HepG2 (cell line): ENCODE measurements around the gene ZMIZ1. TPM values are rescaled to one million over a fixed set of nuclear protein-coding genes. Genes with fewer than 3 reads are reported as not detected.

Experiments used
- HDAC6 ChIP-seq: fragments of 200-600 bp; sonication (generic); IDR thresholded peaks from 2 replicates; pipeline ENCODE4 v1.7.0; 2017; ENCODE audit warnings: mild to moderate bottlenecking, antibody characterized with exemption, low read length, low read depth
- IRF9 ChIP-seq: sonication (generic); formaldehyde crosslinking; IDR thresholded peaks from 2 replicates; pipeline ENCODE4 v1.8.0; 2022; ENCODE audit warnings: missing genetic modification reagents, mild to moderate bottlenecking, borderline replicate concordance
- NRL ChIP-seq: sonication (generic); formaldehyde crosslinking; IDR thresholded peaks from 2 replicates; pipeline ENCODE4 v1.5.0; 2020; ENCODE audit warnings: missing genetic modification reagents, mild to moderate bottlenecking, moderate library complexity, borderline replicate concordance
- TARDBP ChIP-seq: sonication (generic); formaldehyde crosslinking; IDR thresholded peaks from 2 replicates; pipeline ENCODE4 v1.8.0; 2022; ENCODE audit warnings: mild to moderate bottlenecking, missing genetic modification reagents
- THAP11 ChIP-seq: IDR thresholded peaks from 2 replicates; pipeline ENCODE4 v1.6.1; 2016; ENCODE audit warnings: missing biosample characterization, missing genetic modification reagents
- ZBTB33 ChIP-seq: sonication (generic); formaldehyde crosslinking; IDR thresholded peaks from 2 replicates; pipeline ENCODE4 v1.4.0; 2020; ENCODE audit warnings: missing genetic modification reagents
- ZBTB7B ChIP-seq: sonication (generic); formaldehyde crosslinking; IDR thresholded peaks from 2 replicates; pipeline ENCODE4 v1.4.0; 2020; ENCODE audit warnings: missing genetic modification reagents
- ZNF746 ChIP-seq: sonication (generic); formaldehyde crosslinking; IDR thresholded peaks from 2 replicates; pipeline ENCODE4 v1.8.0; 2022; ENCODE audit warnings: mild to moderate bottlenecking, missing genetic modification reagents
- ZNF816 ChIP-seq: sonication (generic); formaldehyde crosslinking; IDR thresholded peaks from 2 replicates; pipeline ENCODE4 v1.8.0; 2022; ENCODE audit warnings: missing genetic modification reagents, mild to moderate bottlenecking, borderline replicate concordance
- ZSCAN30 ChIP-seq: sonication (generic); formaldehyde crosslinking; IDR thresholded peaks from 2 replicates; pipeline ENCODE4 v1.5.0; 2020; ENCODE audit warnings: mild to moderate bottlenecking, missing genetic modification reagents
- polyA plus RNA-seq, 8 experiments: library from polyadenylated mRNA; depleted of rRNA in 3 of 8; stranded (reverse) in 7 of 8; unstranded in 1 of 8; fragments of >200 nt; fragmentation: Illumina TruSeq in 4 of 8; extraction: Trizol in 4 of 8; gene quantifications; 2 replicates each; pipeline versions ENCODE4 v1.2.1 to v1.2.3, GENCODE V29; 2011 to 2016; ENCODE audit warnings: low read depth in 4 of 8, missing spikeins in 1 of 8, mixed read lengths in 1 of 8; ENCODE audit not compliant: insufficient read depth in 1 of 8
- total RNA-seq, 5 experiments: library from RNA; depleted of rRNA; stranded (reverse); fragments of >200 nt; fragmentation: Illumina TruSeq; extraction: Trizol; gene quantifications; 2 replicates each; pipeline ENCODE4 v1.2.3, GENCODE V29; 2016; ENCODE audit warnings: low read depth in 1 of 5
- TF ChIP-seq, protein P1 (sequence below), 2 experiments: sonication (generic) in 1 of 2; formaldehyde crosslinking in 1 of 2; IDR thresholded peaks; 2 replicates each; pipeline versions ENCODE4 v1.6.1 to v1.9.0; 2014 to 2022; ENCODE audit warnings: antibody characterized with exemption in 1 of 2, borderline replicate concordance in 1 of 2, inconsistent platforms in 1 of 2, low read depth in 1 of 2, missing genetic modification reagents in 1 of 2
- TF ChIP-seq, protein P2 (sequence below): sonication (generic); formaldehyde crosslinking; IDR thresholded peaks from 2 replicates; pipeline ENCODE4 v1.8.0; 2022; ENCODE audit warnings: missing genetic modification reagents, mild to moderate bottlenecking, moderate library complexity, borderline replicate concordance

ZMIZ1 gene
- total and polyA plus RNA-seq, 2 of the 13 experiments (the other 11 are each of a cell fraction or from before 2014, with no cell fraction given): 5.3 to 10.2 TPM

DNA sequence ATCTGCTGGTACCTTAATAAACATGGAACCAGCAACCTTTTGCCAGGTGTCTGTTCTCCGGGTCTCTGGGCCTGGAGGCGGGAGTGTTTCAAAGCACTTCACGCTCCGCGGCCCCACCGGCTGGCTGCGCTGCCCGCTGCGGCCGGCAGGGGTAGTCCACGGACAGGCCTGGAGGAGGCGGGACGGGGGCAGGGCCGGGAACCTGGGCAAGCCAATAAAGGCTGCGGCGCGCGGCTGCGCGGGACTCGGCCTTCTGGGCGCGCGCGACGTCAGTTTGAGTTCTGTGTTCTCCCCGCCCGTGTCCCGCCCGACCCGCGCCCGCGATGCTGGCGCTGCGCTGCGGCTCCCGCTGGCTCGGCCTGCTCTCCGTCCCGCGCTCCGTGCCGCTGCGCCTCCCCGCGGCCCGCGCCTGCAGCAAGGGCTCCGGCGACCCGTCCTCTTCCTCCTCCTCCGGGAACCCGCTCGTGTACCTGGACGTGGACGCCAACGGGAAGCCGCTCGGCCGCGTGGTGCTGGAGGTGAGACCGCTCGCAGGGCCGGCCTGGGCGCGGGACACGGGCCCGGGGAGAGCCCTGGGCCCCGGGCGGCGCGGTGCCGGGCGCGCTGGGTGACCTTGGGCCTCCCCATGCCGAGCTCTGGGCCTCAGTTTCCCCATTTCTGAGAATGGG is 278.6 kb downstream of the ZMIZ1 start, which contains the start of gene PPIF (continued):
- TF ChIP-seq IRF9: no peak
- TF ChIP-seq ZBTB33 (CRISPR knock-in tag): no peak
- no peak for TF ChIP-seq NRL (CRISPR knock-in tag)
- 0 out of 2 replicates have a peak, but pooled peaks have one; percentile 4 for TF ChIP-seq THAP11 (CRISPR knock-in tag)
- TF ChIP-seq, protein P1, sequence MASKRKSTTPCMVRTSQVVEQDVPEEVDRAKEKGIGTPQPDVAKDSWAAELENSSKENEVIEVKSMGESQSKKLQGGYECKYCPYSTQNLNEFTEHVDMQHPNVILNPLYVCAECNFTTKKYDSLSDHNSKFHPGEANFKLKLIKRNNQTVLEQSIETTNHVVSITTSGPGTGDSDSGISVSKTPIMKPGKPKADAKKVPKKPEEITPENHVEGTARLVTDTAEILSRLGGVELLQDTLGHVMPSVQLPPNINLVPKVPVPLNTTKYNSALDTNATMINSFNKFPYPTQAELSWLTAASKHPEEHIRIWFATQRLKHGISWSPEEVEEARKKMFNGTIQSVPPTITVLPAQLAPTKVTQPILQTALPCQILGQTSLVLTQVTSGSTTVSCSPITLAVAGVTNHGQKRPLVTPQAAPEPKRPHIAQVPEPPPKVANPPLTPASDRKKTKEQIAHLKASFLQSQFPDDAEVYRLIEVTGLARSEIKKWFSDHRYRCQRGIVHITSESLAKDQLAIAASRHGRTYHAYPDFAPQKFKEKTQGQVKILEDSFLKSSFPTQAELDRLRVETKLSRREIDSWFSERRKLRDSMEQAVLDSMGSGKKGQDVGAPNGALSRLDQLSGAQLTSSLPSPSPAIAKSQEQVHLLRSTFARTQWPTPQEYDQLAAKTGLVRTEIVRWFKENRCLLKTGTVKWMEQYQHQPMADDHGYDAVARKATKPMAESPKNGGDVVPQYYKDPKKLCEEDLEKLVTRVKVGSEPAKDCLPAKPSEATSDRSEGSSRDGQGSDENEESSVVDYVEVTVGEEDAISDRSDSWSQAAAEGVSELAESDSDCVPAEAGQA (IDR thresholded peaks at IDR 0.05; ENCODE audit: low read depth): no peak
- TF ChIP-seq, protein P1 (CRISPR knock-in tag; IDR thresholded peaks at IDR 0.05; ENCODE audit: borderline replicate concordance): no peak
- TF ChIP-seq HDAC6: no peak
- TF ChIP-seq, protein P2, sequence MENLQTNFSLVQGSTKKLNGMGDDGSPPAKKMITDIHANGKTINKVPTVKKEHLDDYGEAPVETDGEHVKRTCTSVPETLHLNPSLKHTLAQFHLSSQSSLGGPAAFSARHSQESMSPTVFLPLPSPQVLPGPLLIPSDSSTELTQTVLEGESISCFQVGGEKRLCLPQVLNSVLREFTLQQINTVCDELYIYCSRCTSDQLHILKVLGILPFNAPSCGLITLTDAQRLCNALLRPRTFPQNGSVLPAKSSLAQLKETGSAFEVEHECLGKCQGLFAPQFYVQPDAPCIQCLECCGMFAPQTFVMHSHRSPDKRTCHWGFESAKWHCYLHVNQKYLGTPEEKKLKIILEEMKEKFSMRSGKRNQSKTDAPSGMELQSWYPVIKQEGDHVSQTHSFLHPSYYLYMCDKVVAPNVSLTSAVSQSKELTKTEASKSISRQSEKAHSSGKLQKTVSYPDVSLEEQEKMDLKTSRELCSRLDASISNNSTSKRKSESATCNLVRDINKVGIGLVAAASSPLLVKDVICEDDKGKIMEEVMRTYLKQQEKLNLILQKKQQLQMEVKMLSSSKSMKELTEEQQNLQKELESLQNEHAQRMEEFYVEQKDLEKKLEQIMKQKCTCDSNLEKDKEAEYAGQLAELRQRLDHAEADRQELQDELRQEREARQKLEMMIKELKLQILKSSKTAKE: no peak
- no peak for TF ChIP-seq ZNF816 (CRISPR knock-in tag)
- peak; percentile 19; the same call in 1 of the 2 replicates for TF ChIP-seq TARDBP
- no peak for TF ChIP-seq ZSCAN30 (CRISPR knock-in tag)
- TF ChIP-seq ZNF746: no peak
- no peak for TF ChIP-seq ZBTB7B
